Mammary epithelial cell (primary cell): ENCODE results near the gene IQGAP2.

ENCODE experiments used
- EZH2 ChIP-seq: IDR thresholded peaks from 2 replicates; pipeline ENCODE4 v1.6.1; 2012; ENCODE audit warnings: low read length, inconsistent platforms, borderline replicate concordance
- TF ChIP-seq, protein P1 (sequence below), 2 donors: IDR thresholded peaks in 1 of 2; conservative IDR thresholded peaks in 1 of 2; 2 replicates each; pipeline ENCODE4 v1.5.1; 2011 to 2012; ENCODE audit warnings: inconsistent platforms in 2 of 2, low read length in 2 of 2, mild to moderate bottlenecking in 2 of 2, control low read depth in 1 of 2, low read depth in 1 of 2; ENCODE audit not compliant: insufficient read depth in 1 of 2; ENCODE audit errors: extremely low read depth in 1 of 2

DNA sequence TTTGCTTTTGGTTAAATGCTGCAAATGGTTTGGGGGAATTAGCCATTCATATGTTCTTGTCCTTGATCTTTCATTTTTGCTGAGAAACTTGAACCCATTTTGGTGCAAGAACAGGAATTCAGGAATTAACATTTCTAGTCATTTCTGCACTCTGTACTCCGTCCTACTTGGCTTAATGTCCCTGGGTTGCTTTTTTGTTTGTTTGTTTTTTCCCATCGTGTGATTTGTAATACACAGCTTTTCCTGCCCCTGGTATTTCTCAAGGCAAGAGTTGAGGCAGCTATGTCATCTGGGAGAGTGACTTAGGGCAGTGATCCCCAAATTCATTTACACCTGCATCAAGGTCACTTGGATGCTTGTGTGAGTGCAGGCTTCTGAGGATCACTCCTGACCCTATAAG is 71.3 kb downstream of the IQGAP2 start:
- TF ChIP-seq, protein P1, sequence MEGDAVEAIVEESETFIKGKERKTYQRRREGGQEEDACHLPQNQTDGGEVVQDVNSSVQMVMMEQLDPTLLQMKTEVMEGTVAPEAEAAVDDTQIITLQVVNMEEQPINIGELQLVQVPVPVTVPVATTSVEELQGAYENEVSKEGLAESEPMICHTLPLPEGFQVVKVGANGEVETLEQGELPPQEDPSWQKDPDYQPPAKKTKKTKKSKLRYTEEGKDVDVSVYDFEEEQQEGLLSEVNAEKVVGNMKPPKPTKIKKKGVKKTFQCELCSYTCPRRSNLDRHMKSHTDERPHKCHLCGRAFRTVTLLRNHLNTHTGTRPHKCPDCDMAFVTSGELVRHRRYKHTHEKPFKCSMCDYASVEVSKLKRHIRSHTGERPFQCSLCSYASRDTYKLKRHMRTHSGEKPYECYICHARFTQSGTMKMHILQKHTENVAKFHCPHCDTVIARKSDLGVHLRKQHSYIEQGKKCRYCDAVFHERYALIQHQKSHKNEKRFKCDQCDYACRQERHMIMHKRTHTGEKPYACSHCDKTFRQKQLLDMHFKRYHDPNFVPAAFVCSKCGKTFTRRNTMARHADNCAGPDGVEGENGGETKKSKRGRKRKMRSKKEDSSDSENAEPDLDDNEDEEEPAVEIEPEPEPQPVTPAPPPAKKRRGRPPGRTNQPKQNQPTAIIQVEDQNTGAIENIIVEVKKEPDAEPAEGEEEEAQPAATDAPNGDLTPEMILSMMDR (conservative IDR thresholded peaks at IDR 0.05 in 1 of 2, IDR thresholded peaks at IDR 0.05 in 1 of 2; ENCODE audit: extremely low read depth in 1 of 2, insufficient read depth in 1 of 2, low read depth in 1 of 2, low read length in 2 of 2) = no peak
- no peak for TF ChIP-seq EZH2
